ENCODE measurements around the gene RAD9A.
A peak's percentile ranks its signal among the peaks of the same experiment; 100 is the strongest.

DNA sequence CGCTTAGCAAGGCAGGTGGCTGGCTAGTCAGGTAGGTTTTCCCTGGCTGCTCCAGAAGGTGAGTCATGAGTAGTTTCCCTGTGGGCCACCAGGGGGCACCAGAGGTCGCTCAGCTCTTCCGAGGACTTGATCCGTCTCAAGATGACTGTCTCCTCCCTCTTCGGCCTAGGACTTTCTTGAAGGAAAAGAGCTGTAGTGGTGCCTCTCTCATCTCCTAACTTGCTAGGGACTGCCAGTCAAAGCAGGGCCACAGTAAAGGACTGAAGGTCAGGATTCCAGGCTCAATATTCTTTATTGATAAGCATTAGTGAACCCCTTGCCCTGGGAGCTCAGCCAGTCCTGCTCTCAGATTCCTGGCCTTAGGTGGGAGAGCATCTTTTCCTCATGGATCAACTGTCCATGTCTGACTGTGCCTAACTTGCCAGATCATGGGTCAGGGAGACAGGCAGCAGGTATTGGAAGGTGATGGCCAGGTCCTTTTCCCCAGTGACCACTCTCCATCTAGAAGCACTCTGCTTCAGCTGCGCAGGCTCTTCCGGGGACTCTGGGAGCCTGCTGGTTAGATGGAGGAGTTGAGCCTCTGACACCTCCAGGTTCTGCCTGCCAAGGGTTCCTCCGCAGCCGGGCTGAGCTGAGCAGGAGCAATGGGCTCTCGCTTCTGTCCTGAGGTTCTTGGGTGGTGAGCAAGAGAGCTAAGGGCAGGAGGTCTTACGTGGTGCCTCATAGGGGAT, 40.3 kb upstream of the RAD9A start:
- peak; percentile 89 for TF ChIP-seq CTCF (conservative IDR thresholded peaks at IDR 0.05; ENCODE audit: low read depth, low read length)
- no peak for TF ChIP-seq CEBPB (IDR thresholded peaks at IDR 0.05; ENCODE audit: low read depth, low read length)
- TF ChIP-seq POLR2A (IDR thresholded peaks at IDR 0.05; ENCODE audit: low read depth, low read length): no peak
